A204.1 (cell line): ENCODE results near the gene KCNE2.

Source experiments
- FAIRE-seq: peaks from 2 replicates; lab custom pipeline; 2012; peaks lifted over from hg19 to GRCh38; lab: Jason Lieb, UNC

KCNE2 gene, protein sequence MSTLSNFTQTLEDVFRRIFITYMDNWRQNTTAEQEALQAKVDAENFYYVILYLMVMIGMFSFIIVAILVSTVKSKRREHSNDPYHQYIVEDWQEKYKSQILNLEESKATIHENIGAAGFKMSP

DNA sequence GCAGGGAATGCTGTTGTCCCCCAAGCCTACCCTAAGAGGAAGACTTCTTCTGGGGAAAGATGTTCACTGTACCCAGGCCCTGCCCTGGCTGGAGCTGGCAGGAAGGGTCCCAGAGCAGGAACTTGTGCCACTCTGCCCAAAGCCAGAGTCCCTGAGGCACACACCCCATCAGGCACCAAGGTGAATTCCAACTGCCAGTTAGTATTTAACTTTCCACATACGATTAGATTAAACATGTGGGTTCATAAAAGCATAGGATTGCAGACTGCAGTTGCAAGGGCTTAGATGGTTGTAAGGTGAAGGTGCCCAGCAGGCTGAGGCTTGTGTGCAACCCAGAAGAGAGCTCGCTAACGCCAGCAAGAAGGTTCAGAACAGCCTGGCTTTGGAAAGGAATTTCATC lies at the start of gene KCNE2:
Gene KCNE2 (plus strand): TSS at position 274 of the 400 bp plus-strand sequence. CDS start 6,473 bp downstream, outside the sequence.
- no peak for FAIRE-seq

- FAIRE-seq = no peak
These were observed 44.2 kb upstream of the KCNE2 start for GRCh38 chr21:34319585-34319984.

- FAIRE-seq = no peak
These were observed 43.8 kb upstream of the KCNE2 start for GRCh38 chr21:34320011-34320410.

GRCh38 chr21:34330055-34330454 lies 33.8 kb upstream of the KCNE2 start:
- no peak for FAIRE-seq

- no peak for FAIRE-seq
These were observed 32.1 kb upstream of the KCNE2 start for GRCh38 chr21:34331726-34332125.

GRCh38 chr21:34332347-34332746 lies 31.5 kb upstream of the KCNE2 start:
- FAIRE-seq = no peak

DNA sequence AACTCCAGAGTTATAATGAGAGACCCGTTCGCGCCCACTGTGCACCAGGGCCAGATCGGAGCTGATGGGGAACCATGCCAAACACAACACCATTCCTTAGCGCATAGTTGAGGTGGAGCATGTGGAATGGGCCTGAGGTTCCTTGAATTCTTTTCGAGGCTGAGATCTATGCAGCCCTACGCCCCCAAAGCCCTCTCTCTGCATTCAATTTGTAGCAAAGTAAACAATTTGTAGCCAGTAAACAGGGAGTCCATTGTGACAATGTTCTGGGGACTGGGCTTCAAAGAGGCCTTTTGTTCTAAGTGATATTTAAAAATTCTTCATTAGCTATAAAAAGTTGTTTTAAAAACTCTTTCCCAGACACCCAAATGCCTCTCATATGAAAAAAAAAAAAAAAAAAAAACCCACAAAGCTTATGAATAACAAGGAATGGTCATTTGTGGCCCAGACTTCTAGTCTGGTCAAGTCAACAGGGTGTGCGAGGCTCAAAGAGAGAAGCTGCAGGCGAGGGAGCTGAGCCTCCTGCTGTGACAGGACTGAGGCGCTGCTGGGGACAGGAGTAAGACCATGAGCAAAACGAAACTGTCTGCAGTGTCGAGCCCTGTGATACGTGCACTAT lies 30.6 kb upstream of the KCNE2 start:
- FAIRE-seq = no peak

DNA sequence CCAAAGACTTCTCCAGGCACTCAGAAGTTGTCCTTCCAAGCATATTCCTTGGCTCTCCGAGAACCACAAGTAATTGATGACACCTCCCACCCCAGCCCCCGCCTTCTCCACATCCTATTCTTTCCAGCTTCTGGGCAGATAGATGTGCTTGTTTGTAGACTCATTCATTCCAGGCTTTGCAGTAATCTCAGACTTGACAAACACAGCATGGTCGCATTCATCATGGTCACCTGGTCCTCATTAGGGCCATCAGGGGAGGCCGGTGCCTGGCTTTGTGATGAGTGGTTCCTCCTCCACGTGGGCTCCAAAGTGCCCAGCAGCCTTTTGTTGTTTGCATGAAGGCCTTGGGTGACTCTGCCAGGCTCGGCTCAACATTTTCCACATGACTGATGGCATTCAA lies 28.5 kb upstream of the KCNE2 start:
- FAIRE-seq = no peak

GRCh38 chr21:34336245-34336644 lies 27.6 kb upstream of the KCNE2 start:
- FAIRE-seq = no peak

- no peak for FAIRE-seq
These were observed 26.9 kb upstream of the KCNE2 start for GRCh38 chr21:34336756-34337391.

- FAIRE-seq = no peak
These were observed 26.1 kb upstream of the KCNE2 start for GRCh38 chr21:34337741-34338140.

- FAIRE-seq = no peak
These were observed 25.6 kb upstream of the KCNE2 start for GRCh38 chr21:34338226-34338625.

GRCh38 chr21:34340061-34340460 lies 23.7 kb upstream of the KCNE2 start:
- no peak for FAIRE-seq

GRCh38 chr21:34342476-34342875 lies 21.3 kb upstream of the KCNE2 start:
- FAIRE-seq = no peak

DNA sequence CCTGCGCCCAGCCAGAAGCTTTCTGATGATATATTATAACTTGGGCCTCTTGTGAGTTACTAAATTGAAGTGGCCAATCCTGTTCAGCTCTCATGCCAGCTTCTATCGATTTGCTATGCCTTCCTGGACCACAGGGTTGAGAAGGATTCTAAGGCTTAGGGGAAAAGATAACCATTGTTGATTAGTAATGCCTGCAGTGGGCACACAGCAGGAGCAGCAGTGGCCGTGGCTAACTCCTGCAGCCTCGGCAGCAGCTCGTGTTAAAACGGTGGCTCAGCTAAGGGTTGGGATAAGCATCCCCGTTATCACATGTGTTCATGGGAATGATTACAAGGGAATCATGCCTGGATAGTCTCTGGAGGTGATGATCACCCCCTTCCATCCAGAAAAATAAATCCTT lies 20.5 kb upstream of the KCNE2 start:
- FAIRE-seq = no peak

GRCh38 chr21:34343838-34344381 lies 19.9 kb upstream of the KCNE2 start:
- FAIRE-seq = no peak

DNA sequence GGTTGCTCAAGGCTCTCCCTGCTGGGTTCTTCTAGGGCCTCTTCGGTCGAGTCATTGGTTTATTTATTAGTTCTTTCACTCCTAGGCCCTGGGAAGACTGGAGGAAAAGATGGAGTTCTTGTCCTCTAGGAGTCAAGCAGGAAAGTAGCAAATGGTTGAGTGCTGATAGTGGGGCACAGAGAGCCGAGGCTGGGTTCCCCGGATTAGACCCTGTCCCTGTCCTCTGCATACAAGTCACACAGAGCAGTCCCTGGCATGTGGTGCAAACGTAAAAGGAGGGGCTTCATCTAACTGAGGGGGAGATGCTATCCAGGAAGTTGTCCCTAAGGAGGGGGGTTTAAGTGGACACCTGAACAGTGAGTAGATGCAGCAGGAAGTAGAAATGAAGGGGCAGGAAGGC lies 19.2 kb upstream of the KCNE2 start:
- no peak for FAIRE-seq

DNA sequence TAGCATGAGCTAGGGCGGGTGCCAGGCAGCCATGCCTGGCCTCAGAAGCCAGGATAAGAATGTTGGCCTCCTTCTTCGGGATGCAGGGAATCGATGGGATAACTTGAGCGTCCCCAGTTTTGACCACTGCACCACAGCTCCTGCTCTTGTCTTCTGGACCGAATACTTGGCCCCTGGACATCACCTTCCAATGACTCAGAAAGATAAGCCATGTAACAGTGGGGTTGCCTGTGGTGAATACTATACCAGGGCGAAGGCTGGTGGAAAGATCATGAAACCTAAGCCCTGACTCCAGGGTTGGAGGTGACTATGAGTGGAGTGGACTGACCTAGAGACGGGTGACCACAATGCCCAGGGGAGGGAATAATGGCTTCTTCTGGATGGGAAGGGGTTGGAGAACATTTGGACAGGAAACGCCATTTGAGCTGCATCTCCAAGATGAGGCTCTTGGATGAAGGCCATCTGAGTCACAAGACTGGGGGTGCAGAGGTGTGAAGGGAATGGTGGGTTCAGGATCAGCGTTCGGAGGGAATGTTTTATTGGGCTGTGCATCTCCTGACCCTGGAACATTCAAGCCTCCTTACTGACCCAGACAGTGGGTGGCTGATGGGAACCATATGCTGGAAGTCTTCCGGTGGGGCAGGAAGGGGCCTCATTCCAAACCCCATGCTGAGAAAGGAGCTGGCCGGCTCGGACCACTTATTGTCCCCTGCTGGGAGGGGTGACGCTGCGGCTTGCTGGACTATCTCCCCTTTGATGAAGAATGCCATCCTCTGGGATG lies 18.5 kb upstream of the KCNE2 start:
- FAIRE-seq = no peak

GRCh38 chr21:34345892-34346291 lies 17.9 kb upstream of the KCNE2 start:
- FAIRE-seq = no peak

DNA sequence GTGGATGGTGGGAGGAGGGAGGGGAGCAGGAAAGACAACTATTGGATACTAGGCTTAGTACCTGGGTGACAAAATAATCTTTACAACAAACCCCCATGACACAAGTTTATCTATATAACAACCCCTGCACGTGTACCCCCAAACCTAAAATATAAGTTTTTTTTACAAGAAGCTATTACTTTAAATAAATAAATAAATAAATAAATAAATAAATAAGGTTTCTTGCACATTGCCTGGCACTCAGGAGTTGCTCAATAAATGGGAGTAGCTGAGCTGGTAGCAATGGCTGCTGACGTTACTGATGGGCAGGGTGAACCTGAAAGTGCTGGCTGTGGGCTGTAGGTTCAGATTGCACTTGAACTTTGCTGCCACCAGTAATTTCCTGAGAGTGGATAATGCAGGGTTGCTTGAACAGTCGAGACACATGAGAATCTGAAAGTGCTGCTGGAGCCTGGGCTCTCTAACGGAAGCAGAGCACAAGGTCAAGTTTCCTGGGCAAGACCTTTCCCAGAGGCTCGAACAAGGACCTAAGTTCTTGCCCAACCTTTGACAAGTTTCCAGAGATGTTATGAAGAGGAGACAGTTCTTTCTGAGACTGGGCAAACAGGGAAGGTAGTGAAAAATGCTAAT lies 14.8 kb upstream of the KCNE2 start:
- no peak for FAIRE-seq

DNA sequence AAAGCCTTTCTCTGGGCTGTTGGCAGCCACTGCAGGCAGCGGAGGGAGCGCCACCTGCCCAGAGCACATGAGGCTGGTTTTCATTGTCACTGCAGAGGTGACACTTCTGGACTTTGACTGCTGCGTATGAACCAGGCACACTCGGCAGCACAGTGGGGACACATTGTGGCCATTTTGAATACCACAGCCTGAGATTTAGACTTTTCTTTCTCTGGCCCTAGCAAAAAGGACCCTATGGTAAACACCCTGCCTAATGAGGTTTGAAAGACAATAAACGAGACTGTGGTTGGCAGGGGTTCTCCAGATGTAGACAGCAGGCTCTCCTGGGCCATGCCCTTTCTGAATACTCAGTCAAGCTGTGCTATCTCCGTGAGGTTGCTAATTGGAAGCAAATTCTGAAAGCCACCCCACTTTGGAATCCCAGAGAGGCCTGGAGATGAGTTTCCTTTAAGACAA lies 12.0 kb upstream of the KCNE2 start:
- FAIRE-seq = peak; percentile 77

- no peak for FAIRE-seq
These were observed 11.2 kb upstream of the KCNE2 start for GRCh38 chr21:34352556-34352955.
